HPDE6-E6E7 (cell line): ENCODE results near the gene RELCH.

Source experiments
- DNase-seq: peaks from one replicate; pipeline ENCODE4 v3.0.0; 2011; ENCODE audit warnings: missing footprints; ENCODE audit errors: extremely low spot score

RELCH gene

GRCh38 chr18:62189208-62189607 lies 2.2 kb downstream of the RELCH start:
- DNase-seq = no peak

GRCh38 chr18:62196079-62196478 lies 9.0 kb downstream of the RELCH start:
- DNase-seq = no peak

GRCh38 chr18:62196980-62197379 lies 9.9 kb downstream of the RELCH start:
- no peak for DNase-seq

- peak; percentile 13 for DNase-seq
Measured at GRCh38 chr18:62198259-62198658, 11.2 kb downstream of the RELCH start.

GRCh38 chr18:62199629-62200028 lies 12.6 kb downstream of the RELCH start:
- DNase-seq = no peak

- DNase-seq = no peak
Measured at GRCh38 chr18:62200121-62200914, 13.3 kb downstream of the RELCH start.

GRCh38 chr18:62201870-62202269 lies 14.8 kb downstream of the RELCH start:
- DNase-seq = peak; percentile 21

GRCh38 chr18:62205824-62206223 lies 18.8 kb downstream of the RELCH start:
- DNase-seq = no peak

GRCh38 chr18:62206593-62206992 lies 19.5 kb downstream of the RELCH start:
- DNase-seq = peak; percentile 5

- no peak for DNase-seq
Measured at GRCh38 chr18:62209046-62209445, 22.0 kb downstream of the RELCH start.

- no peak for DNase-seq
Measured at GRCh38 chr18:62210138-62210537, 23.1 kb downstream of the RELCH start.

GRCh38 chr18:62211325-62211828 lies 24.3 kb downstream of the RELCH start:
- no peak for DNase-seq

- no peak for DNase-seq
Measured at GRCh38 chr18:62214790-62215189, 27.7 kb downstream of the RELCH start.

GRCh38 chr18:62224229-62224628 lies 37.2 kb downstream of the RELCH start:
- DNase-seq = no peak

- DNase-seq = no peak
Measured at GRCh38 chr18:62226047-62226446, 39.0 kb downstream of the RELCH start.

- no peak for DNase-seq
Measured at GRCh38 chr18:62236252-62236651, 49.2 kb downstream of the RELCH start.

- no peak for DNase-seq
Measured at GRCh38 chr18:62239475-62239874, 52.4 kb downstream of the RELCH start.

- DNase-seq = no peak
Measured at GRCh38 chr18:62242955-62243354, 55.9 kb downstream of the RELCH start.

GRCh38 chr18:62245177-62245576 lies 58.1 kb downstream of the RELCH start:
- no peak for DNase-seq

GRCh38 chr18:62245699-62246098 lies 58.6 kb downstream of the RELCH start:
- DNase-seq = no peak

GRCh38 chr18:62248313-62248712 lies 61.3 kb downstream of the RELCH start:
- no peak for DNase-seq

- peak; percentile 32 for DNase-seq
Measured at GRCh38 chr18:62249478-62250097, 62.5 kb downstream of the RELCH start.

- DNase-seq = no peak
Measured at GRCh38 chr18:62250475-62250874, 63.4 kb downstream of the RELCH start.
